HL-60/S4 treated with retinoic acid at 250 ng/mL for 4 days and 3 days (cell line): ENCODE data around the gene ZNF708.
"Not testable (repeated sequence)": the region's sequence is repeated elsewhere in the genome, so short reads cannot be mapped to it uniquely, and the experiment has no call there.

Experiments
- in situ Hi-C: fragments of 300-500 bp; cut with MboI; formaldehyde crosslinking; loops from 2 replicates; pipeline ENCODE4 v1.7.0; 2022; ENCODE audit warnings: low sequenced_read_pairs

ZNF708 gene

GRCh38 chr19:21260164-21260847 is 68.9 kb downstream of the ZNF708 start:
- in situ Hi-C loops = no loop called here

GRCh38 chr19:21259421-21260124 is 69.6 kb downstream of the ZNF708 start:
- in situ Hi-C loops = not testable (repeated sequence)

- in situ Hi-C loops = no loop called here
Observed at GRCh38 chr19:21256722-21257121, 72.5 kb downstream of the ZNF708 start.
